SK-N-SH treated with all-trans-retinoic acid at 6 μM for 48 hours (cell line): ENCODE results near the gene NPR1.
A peak's percentile ranks its signal among the peaks of the same experiment; 100 is the strongest.

Experiments
- ATAC-seq: fragments of 200-7000 bp; cut with Tn5 transposase; 3 replicates; pipeline ENCODE4 v1.9.1; 2020; ENCODE audit warnings: mild to moderate bottlenecking, moderate library complexity
- ARNTL ChIP-seq: fragments of 450-650 bp; formaldehyde crosslinking; IDR thresholded peaks from 2 replicates; pipeline ENCODE4 v1.5.0; 2020; ENCODE audit warnings: low read depth, mild to moderate bottlenecking, moderate library complexity, borderline replicate concordance
- BACH2 ChIP-seq: fragments of 250-450 bp; sonication (Bioruptor Pico); IDR thresholded peaks from 2 replicates; pipeline ENCODE4 v1.9.0; 2021; ENCODE audit warnings: mild to moderate bottlenecking, borderline replicate concordance
- CREB5 ChIP-seq: fragments of 250-450 bp; sonication (Bioruptor Pico); IDR thresholded peaks from 2 replicates; pipeline ENCODE4 v1.5.1; 2020; ENCODE audit warnings: low read depth, mild to moderate bottlenecking, moderate library complexity
- ESRRG ChIP-seq: fragments of 250-450 bp; sonication (Bioruptor Pico); IDR thresholded peaks from 2 replicates; pipeline ENCODE4 v1.6.1; 2021; ENCODE audit warnings: mild to moderate bottlenecking
- GLIS3 ChIP-seq: fragments of 250-450 bp; sonication (Bioruptor Pico); IDR thresholded peaks from 2 replicates; pipeline ENCODE4 v1.5.0; 2020; ENCODE audit warnings: mild to moderate bottlenecking, moderate library complexity
- OSR1 ChIP-seq: fragments of 250-450 bp; sonication (Bioruptor Pico); IDR thresholded peaks from 2 replicates; pipeline ENCODE4 v1.8.0; 2022; ENCODE audit warnings: moderate library complexity, mild to moderate bottlenecking, inconsistent platforms
- RARB ChIP-seq: fragments of 250-450 bp; sonication (Bioruptor Pico); IDR thresholded peaks from 2 replicates; pipeline ENCODE4 v1.8.0; 2021; ENCODE audit warnings: mild to moderate bottlenecking, moderate library complexity
- SNAI2 ChIP-seq: fragments of 250-450 bp; sonication (Bioruptor Pico); IDR thresholded peaks from 2 replicates; pipeline ENCODE4 v1.5.0; 2020; ENCODE audit warnings: mild to moderate bottlenecking, moderate library complexity
- TCF4 ChIP-seq: fragments of 250-450 bp; sonication (Bioruptor Pico); IDR thresholded peaks from 2 replicates; pipeline ENCODE4 v1.8.0; 2021; ENCODE audit warnings: mild to moderate bottlenecking, moderate library complexity, borderline replicate concordance
- TOX ChIP-seq: fragments of 250-450 bp; sonication (Bioruptor Pico); IDR thresholded peaks from 2 replicates; pipeline ENCODE4 v1.8.0; 2021; ENCODE audit warnings: mild to moderate bottlenecking, moderate library complexity, borderline replicate concordance
- ZC3H10 ChIP-seq: fragments of 250-450 bp; sonication (Bioruptor Pico); IDR thresholded peaks from 2 replicates; pipeline ENCODE4 v1.5.1; 2021; ENCODE audit warnings: mild to moderate bottlenecking, moderate library complexity
- ZFP3 ChIP-seq: fragments of 250-450 bp; sonication (Bioruptor Pico); IDR thresholded peaks from 2 replicates; pipeline ENCODE4 v1.5.0; 2020; ENCODE audit warnings: mild to moderate bottlenecking, moderate library complexity
- ZFP30 ChIP-seq: fragments of 450-650 bp; formaldehyde crosslinking; IDR thresholded peaks from 2 replicates; pipeline ENCODE4 v1.5.0; 2022; ENCODE audit warnings: mild to moderate bottlenecking, moderate library complexity
- ZNF565 ChIP-seq: fragments of 450-650 bp; formaldehyde crosslinking; conservative IDR thresholded peaks from 2 replicates; pipeline ENCODE4 v1.5.0; 2020; ENCODE audit warnings: low read depth, mild to moderate bottlenecking, moderate library complexity
- ZNF70 ChIP-seq: fragments of 450-650 bp; formaldehyde crosslinking; IDR thresholded peaks from 2 replicates; pipeline ENCODE4 v1.5.0; 2020; ENCODE audit warnings: mild to moderate bottlenecking, moderate library complexity
- ZNF8 ChIP-seq: fragments of 450-650 bp; formaldehyde crosslinking; IDR thresholded peaks from 2 replicates; pipeline ENCODE4 v1.5.0; 2020; ENCODE audit warnings: mild to moderate bottlenecking, moderate library complexity
- TF ChIP-seq, protein P1 (sequence below): fragments of 250-450 bp; sonication (Bioruptor Pico); IDR thresholded peaks from 2 replicates; pipeline ENCODE4 v1.8.0; 2021; ENCODE audit warnings: low read depth, mild to moderate bottlenecking, moderate library complexity, borderline replicate concordance
- TF ChIP-seq, protein P2 (sequence below): fragments of 250-450 bp; sonication (Bioruptor Pico); IDR thresholded peaks from 2 replicates; pipeline ENCODE4 v1.8.0; 2020; ENCODE audit warnings: mild to moderate bottlenecking, moderate library complexity, borderline replicate concordance
- TF ChIP-seq, protein P3 (sequence below): fragments of 250-450 bp; sonication (Bioruptor Pico); IDR thresholded peaks from 2 replicates; pipeline ENCODE4 v1.5.1; 2021; ENCODE audit warnings: mild to moderate bottlenecking, moderate library complexity
- TF ChIP-seq, protein P4 (sequence below): fragments of 250-450 bp; sonication (Bioruptor Pico); IDR thresholded peaks from 2 replicates; pipeline ENCODE4 v1.5.0; 2020; ENCODE audit warnings: mild to moderate bottlenecking, moderate library complexity

NPR1 gene

GRCh38 chr1:153652805-153653500 lies 25.5 kb upstream of the NPR1 start:
- ATAC-seq: peak; percentile 16
- TF ChIP-seq OSR1 (CRISPR knock-in tag) (no peak), TOX (CRISPR knock-in tag) (no peak), ZC3H10 (CRISPR knock-in tag) (no peak), GLIS3 (CRISPR knock-in tag) (no peak), RARB (CRISPR knock-in tag) (no peak), CREB5 (no peak), TCF4 (CRISPR knock-in tag) (no peak), ARNTL (CRISPR knock-in tag) (no peak), ZFP3 (no peak), ZNF8 (CRISPR knock-in tag) (no peak), ZNF70 (CRISPR knock-in tag) (no peak), BACH2 (CRISPR knock-in tag) (no peak), ZFP30 (no peak), SNAI2 (no peak), ZNF565 (CRISPR knock-in tag) (no peak)
- TF ChIP-seq, protein P1, sequence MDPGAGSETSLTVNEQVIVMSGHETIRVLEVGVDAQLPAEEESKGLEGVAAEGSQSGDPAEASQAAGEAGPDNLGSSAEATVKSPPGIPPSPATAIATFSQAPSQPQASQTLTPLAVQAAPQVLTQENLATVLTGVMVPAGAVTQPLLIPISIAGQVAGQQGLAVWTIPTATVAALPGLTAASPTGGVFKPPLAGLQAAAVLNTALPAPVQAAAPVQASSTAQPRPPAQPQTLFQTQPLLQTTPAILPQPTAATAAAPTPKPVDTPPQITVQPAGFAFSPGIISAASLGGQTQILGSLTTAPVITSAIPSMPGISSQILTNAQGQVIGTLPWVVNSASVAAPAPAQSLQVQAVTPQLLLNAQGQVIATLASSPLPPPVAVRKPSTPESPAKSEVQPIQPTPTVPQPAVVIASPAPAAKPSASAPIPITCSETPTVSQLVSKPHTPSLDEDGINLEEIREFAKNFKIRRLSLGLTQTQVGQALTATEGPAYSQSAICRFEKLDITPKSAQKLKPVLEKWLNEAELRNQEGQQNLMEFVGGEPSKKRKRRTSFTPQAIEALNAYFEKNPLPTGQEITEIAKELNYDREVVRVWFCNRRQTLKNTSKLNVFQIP: no peak
- TF ChIP-seq, protein P2, sequence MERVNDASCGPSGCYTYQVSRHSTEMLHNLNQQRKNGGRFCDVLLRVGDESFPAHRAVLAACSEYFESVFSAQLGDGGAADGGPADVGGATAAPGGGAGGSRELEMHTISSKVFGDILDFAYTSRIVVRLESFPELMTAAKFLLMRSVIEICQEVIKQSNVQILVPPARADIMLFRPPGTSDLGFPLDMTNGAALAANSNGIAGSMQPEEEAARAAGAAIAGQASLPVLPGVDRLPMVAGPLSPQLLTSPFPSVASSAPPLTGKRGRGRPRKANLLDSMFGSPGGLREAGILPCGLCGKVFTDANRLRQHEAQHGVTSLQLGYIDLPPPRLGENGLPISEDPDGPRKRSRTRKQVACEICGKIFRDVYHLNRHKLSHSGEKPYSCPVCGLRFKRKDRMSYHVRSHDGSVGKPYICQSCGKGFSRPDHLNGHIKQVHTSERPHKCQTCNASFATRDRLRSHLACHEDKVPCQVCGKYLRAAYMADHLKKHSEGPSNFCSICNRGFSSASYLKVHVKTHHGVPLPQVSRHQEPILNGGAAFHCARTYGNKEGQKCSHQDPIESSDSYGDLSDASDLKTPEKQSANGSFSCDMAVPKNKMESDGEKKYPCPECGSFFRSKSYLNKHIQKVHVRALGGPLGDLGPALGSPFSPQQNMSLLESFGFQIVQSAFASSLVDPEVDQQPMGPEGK (CRISPR knock-in tag): no peak

GRCh38 chr1:153655333-153655732 lies 23.2 kb upstream of the NPR1 start:
- TF ChIP-seq SNAI2: no peak
- TF ChIP-seq, protein P3, sequence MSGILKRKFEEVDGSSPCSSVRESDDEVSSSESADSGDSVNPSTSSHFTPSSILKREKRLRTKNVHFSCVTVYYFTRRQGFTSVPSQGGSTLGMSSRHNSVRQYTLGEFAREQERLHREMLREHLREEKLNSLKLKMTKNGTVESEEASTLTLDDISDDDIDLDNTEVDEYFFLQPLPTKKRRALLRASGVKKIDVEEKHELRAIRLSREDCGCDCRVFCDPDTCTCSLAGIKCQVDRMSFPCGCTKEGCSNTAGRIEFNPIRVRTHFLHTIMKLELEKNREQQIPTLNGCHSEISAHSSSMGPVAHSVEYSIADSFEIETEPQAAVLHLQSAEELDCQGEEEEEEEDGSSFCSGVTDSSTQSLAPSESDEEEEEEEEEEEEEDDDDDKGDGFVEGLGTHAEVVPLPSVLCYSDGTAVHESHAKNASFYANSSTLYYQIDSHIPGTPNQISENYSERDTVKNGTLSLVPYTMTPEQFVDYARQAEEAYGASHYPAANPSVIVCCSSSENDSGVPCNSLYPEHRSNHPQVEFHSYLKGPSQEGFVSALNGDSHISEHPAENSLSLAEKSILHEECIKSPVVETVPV (CRISPR knock-in tag): no peak
- TF ChIP-seq ZNF8 (CRISPR knock-in tag): no peak
- TF ChIP-seq CREB5: no peak
- no peak for TF ChIP-seq ZFP3
- no peak for TF ChIP-seq ZC3H10 (CRISPR knock-in tag)
- no peak for TF ChIP-seq RARB (CRISPR knock-in tag)
- TF ChIP-seq, protein P2 (CRISPR knock-in tag): no peak
- TF ChIP-seq, protein P1: no peak
- no peak for TF ChIP-seq GLIS3 (CRISPR knock-in tag)
- TF ChIP-seq, protein P4, sequence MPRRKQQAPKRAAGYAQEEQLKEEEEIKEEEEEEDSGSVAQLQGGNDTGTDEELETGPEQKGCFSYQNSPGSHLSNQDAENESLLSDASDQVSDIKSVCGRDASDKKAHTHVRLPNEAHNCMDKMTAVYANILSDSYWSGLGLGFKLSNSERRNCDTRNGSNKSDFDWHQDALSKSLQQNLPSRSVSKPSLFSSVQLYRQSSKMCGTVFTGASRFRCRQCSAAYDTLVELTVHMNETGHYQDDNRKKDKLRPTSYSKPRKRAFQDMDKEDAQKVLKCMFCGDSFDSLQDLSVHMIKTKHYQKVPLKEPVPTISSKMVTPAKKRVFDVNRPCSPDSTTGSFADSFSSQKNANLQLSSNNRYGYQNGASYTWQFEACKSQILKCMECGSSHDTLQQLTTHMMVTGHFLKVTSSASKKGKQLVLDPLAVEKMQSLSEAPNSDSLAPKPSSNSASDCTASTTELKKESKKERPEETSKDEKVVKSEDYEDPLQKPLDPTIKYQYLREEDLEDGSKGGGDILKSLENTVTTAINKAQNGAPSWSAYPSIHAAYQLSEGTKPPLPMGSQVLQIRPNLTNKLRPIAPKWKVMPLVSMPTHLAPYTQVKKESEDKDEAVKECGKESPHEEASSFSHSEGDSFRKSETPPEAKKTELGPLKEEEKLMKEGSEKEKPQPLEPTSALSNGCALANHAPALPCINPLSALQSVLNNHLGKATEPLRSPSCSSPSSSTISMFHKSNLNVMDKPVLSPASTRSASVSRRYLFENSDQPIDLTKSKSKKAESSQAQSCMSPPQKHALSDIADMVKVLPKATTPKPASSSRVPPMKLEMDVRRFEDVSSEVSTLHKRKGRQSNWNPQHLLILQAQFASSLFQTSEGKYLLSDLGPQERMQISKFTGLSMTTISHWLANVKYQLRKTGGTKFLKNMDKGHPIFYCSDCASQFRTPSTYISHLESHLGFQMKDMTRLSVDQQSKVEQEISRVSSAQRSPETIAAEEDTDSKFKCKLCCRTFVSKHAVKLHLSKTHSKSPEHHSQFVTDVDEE (CRISPR knock-in tag): no peak
- no peak for TF ChIP-seq ESRRG (CRISPR knock-in tag)
- ATAC-seq: no peak
